Glutamatergic neuron (in vitro differentiated cells): Measurements from ENCODE around the gene CCNY. TPM values are rescaled to one million over a fixed set of nuclear protein-coding genes. Genes with fewer than 3 reads are reported as not detected.

Experiments
- DNase-seq: peaks from one replicate; pipeline ENCODE4 v3.0.0; 2022
- H3K27ac Mint-ChIP-seq: one replicate; pipeline ENCODE4 v1.8.0; 2020; ENCODE audit warnings: mild to moderate bottlenecking, mixed read lengths, inconsistent platforms; ENCODE audit not compliant: unreplicated experiment
- H3K27me3 Mint-ChIP-seq: one replicate; pipeline ENCODE4 v1.8.0; 2020; ENCODE audit warnings: mild to moderate bottlenecking, moderate library complexity, mixed read lengths, inconsistent platforms; ENCODE audit not compliant: unreplicated experiment
- H3K36me3 Mint-ChIP-seq: one replicate; pipeline ENCODE4 v1.8.0; 2020; ENCODE audit warnings: mild to moderate bottlenecking, mixed read lengths, inconsistent platforms; ENCODE audit not compliant: unreplicated experiment
- H3K4me1 Mint-ChIP-seq: one replicate; pipeline ENCODE4 v1.8.0; 2020; ENCODE audit warnings: mild to moderate bottlenecking, low read depth, mixed read lengths, inconsistent platforms; ENCODE audit not compliant: unreplicated experiment
- H3K4me3 Mint-ChIP-seq: one replicate; pipeline ENCODE4 v1.8.0; 2020; ENCODE audit warnings: mild to moderate bottlenecking, mixed read lengths, inconsistent platforms; ENCODE audit not compliant: unreplicated experiment
- H3K9me3 Mint-ChIP-seq: one replicate; pipeline ENCODE4 v1.8.0; 2020; ENCODE audit warnings: mild to moderate bottlenecking, moderate library complexity, mixed read lengths, inconsistent platforms; ENCODE audit not compliant: unreplicated experiment
- total RNA-seq: library from RNA; stranded (reverse); fragmentation: NEBNext Ultra II Directional; extraction: Animal tissue kit (Norgen Biotek cat#: 25700); gene quantifications from one replicate; pipeline ENCODE4 v1.2.1, GENCODE V29; 2021; ENCODE audit not compliant: unreplicated experiment
- TF ChIP-seq, protein P1 (sequence below): fragments of 200-600 bp; sonication (generic); IDR thresholded peaks from one replicate; pipeline ENCODE4 v1.5.0; 2021; ENCODE audit not compliant: partially characterized antibody, unreplicated experiment

The CCNY gene
- total RNA-seq, 1 donor from 2014 or later = 219 TPM

DNA sequence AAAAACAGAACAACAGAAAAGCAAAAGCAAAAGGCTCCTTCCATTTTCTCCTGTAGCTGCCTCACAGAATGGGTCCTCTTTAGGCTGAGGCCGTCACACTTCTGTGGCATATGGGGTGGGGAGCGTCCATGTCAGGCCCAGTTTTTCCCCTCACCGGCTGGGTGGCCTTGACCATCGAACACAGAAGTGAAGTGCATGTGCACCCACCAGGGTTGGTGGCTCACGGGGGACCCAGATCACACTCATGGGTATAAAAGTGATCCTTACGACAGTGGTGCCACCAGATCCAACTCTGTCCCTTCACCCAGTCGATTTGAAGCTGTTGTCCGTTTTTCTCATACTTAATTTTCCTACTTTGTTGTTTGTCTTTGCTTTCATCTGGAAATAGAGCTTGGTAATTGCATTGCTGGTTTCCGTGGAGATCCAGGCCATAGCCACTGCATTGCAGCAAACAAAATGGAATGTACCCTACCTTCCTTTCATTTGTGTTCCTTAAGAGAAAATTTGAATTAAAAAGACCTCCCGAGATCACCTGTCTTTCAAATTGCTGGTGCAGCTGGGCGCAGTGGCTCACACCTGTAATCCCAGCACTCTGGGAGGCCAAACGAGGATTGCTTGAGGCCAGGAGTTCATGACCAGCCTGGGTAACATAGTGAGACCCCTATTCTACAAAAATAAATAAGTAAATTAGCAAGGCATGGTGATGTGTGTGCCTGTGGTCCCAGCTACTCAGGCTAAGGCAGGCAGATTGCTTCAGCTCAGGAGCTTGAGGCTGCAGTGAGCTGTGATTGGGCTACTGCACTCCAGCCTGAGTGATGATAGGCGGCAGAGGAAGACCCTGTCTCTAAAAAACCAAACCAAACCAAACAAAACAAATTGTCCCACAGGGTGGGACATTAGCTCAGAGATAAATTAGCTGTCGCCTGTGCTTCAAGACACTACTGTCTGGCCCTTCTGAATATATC, 258.1 kb downstream of the CCNY start:
- Mint-ChIP-seq H3K27ac (no peak overlapping the region), H3K36me3 (peaks cover 18% of the 10 kb centered on the region), H3K4me3 (no peak overlapping the region), H3K27me3 (peaks cover 6% of the 10 kb centered on the region), H3K9me3 (peaks cover 4% of the 10 kb centered on the region), H3K4me1 (no peaks in the 10 kb centered on the region)
- TF ChIP-seq, protein P1, sequence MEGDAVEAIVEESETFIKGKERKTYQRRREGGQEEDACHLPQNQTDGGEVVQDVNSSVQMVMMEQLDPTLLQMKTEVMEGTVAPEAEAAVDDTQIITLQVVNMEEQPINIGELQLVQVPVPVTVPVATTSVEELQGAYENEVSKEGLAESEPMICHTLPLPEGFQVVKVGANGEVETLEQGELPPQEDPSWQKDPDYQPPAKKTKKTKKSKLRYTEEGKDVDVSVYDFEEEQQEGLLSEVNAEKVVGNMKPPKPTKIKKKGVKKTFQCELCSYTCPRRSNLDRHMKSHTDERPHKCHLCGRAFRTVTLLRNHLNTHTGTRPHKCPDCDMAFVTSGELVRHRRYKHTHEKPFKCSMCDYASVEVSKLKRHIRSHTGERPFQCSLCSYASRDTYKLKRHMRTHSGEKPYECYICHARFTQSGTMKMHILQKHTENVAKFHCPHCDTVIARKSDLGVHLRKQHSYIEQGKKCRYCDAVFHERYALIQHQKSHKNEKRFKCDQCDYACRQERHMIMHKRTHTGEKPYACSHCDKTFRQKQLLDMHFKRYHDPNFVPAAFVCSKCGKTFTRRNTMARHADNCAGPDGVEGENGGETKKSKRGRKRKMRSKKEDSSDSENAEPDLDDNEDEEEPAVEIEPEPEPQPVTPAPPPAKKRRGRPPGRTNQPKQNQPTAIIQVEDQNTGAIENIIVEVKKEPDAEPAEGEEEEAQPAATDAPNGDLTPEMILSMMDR = no peak
- no peak for DNase-seq

DNA sequence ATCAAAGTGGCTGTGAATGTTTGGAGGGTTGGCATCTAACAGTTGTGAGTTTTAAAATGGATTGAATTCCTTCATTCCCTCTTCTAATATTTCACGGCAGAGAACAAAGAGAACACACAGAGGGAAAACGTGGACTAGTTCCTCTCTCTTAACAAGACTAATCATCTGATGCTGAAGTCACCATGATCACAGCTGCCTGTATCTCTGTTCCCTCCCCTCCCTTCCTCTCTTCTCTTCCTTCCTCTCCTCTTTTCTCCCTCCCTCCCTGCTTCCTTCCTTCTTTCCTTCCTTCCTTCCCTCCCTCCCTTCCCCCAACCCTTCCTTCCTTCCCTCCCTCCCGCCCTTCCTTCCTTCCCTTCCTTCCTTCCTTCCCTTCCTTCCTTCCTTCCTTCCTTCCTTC, 258.8 kb downstream of the CCNY start:
- no peaks in the 10 kb centered on the region for H3K4me1 Mint-ChIP-seq
- H3K9me3 Mint-ChIP-seq = peaks cover 4% of the 10 kb centered on the region
- DNase-seq = no peak
- no peak overlapping the region for H3K4me3 Mint-ChIP-seq
- peaks cover 6% of the 10 kb centered on the region for H3K27me3 Mint-ChIP-seq
- H3K27ac Mint-ChIP-seq = no peak overlapping the region
- peaks cover 18% of the 10 kb centered on the region for H3K36me3 Mint-ChIP-seq
- TF ChIP-seq, protein P1 = no peak

DNA sequence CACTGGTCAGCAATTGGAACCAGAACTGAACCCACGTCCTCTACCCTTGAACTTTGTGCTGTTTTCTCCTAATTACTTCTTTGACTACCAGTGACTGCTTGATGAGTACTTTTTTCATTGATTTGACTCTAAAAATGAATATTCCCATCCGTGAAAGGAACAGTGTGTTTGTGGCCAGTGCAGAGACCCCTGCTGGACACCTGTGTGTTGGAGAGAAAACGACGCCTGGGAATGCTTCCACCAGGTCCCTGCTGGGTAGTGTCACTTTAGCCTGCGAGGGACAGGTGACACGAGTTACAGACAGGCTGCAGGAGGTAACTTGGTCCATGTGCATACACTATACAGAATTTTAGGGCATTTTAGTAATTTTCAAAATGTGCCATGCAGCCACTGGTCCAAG, 262.1 kb downstream of the CCNY start:
- Mint-ChIP-seq H3K4me1 (no peaks in the 10 kb centered on the region), H3K36me3 (peaks cover 11% of the 10 kb centered on the region), H3K27ac (no peak overlapping the region), H3K27me3 (peaks cover 6% of the 10 kb centered on the region), H3K4me3 (no peak overlapping the region), H3K9me3 (peaks cover 7% of the 10 kb centered on the region)
- TF ChIP-seq, protein P1 = peak; percentile 28
- no peak for DNase-seq

DNA sequence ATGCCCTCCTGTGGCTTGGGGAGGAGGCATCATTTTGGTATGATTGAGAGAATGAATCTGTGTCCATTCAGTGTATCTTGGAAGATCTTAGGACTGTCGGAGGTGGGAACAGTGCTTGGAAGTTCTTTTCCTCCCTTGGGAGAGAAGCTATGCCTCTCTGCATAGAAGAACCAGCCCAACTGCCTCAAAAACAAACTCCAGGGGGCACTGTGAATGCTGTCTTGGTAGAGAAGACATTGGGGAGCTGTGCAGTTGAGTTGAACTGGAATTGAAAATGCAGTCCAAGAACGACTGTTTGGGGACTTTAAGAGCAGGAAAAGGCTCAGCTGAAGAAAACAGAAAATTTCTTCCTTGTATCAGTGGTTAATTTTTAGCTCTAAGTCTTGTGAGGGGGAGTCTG, 263.9 kb downstream of the CCNY start:
- TF ChIP-seq, protein P1 = no peak
- no peak overlapping the region for H3K4me3 Mint-ChIP-seq
- peaks cover 11% of the 10 kb centered on the region for H3K36me3 Mint-ChIP-seq
- H3K27me3 Mint-ChIP-seq = peaks cover 6% of the 10 kb centered on the region
- DNase-seq = no peak
- H3K27ac Mint-ChIP-seq = no peak overlapping the region
- H3K4me1 Mint-ChIP-seq = no peaks in the 10 kb centered on the region
- peaks cover 2% of the 10 kb centered on the region for H3K9me3 Mint-ChIP-seq

DNA sequence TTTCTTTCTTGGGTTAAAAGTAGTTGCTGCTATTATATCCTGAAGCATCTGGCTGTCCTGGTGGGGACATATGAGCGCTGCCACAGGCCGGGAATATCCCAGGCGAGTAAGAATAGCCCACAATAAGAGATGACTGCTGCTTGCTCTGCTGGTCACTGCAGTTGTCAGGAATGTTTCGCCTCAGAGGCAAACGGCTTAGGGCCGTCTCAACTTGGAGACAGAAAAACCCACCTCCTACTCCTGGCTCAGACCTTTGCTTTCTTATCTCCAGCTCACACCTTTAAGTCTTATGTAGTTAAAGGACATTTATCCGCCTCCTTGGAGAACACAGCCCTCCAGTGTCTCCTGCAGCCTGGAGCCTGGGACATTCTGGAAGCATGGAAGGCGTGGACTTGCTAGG, 268.9 kb downstream of the CCNY start, which contains the start of gene GJD4:
Gene GJD4, plus strand, starts transcription at position 151 of the 400 bp plus-strand sequence. Its CDS starts 227 bp downstream, at position 378.
- H3K4me1 Mint-ChIP-seq = no peaks in the 10 kb centered on the region
- no peak within 1 kb of the TSS for H3K27ac Mint-ChIP-seq
- no peak within 1 kb of the TSS for H3K4me3 Mint-ChIP-seq
- H3K9me3 Mint-ChIP-seq = peaks cover 13% of the 10 kb centered on the region
- peaks cover 14% of the 10 kb centered on the region for H3K36me3 Mint-ChIP-seq
- no peak for DNase-seq
- peaks cover 4% of the 10 kb centered on the region for H3K27me3 Mint-ChIP-seq
- TF ChIP-seq, protein P1 = no peak
